Motor neuron (in vitro differentiated cells): ENCODE data around the gene AS3MT. TPM values are rescaled to one million over a fixed set of nuclear protein-coding genes. Genes with fewer than 3 reads are reported as not detected.
A peak's percentile ranks its signal among the peaks of the same experiment; 100 is the strongest.

Experiments
- ATAC-seq, 8 experiments: fragments of 200-7000 bp; cut with Tn5 transposase; replicated peaks in 6 of 8; 2 replicates each; pipeline ENCODE4 v1.8.0; 2021; ENCODE audit warnings: mild to moderate bottlenecking in 8 of 8, moderate library complexity in 8 of 8
- H3K27ac ChIP-seq, 2 donors: fragments of 250-450 bp; sonication (Bioruptor Pico); 2 replicates each; pipeline ENCODE4 v1.9.0; 2021; ENCODE audit warnings: antibody characterized with exemption in 2 of 2, mild to moderate bottlenecking in 2 of 2, moderate library complexity in 1 of 2
- H3K4me1 ChIP-seq, 2 donors: fragments of 250-450 bp; sonication (Bioruptor Pico); replicated peaks in 1 of 2; 2 replicates each; pipeline ENCODE4 v1.6.1; 2021; ENCODE audit warnings: antibody characterized with exemption in 2 of 2, mild to moderate bottlenecking in 2 of 2, moderate library complexity in 1 of 2
- H3K4me3 ChIP-seq, 5 donors: fragments of 250-450 bp; sonication (Bioruptor Pico); 2 replicates each; pipeline ENCODE4 v1.9.0; 2021; ENCODE audit warnings: antibody characterized with exemption in 5 of 5, mild to moderate bottlenecking in 5 of 5, moderate library complexity in 4 of 5
- WGBS, 10 experiments: fragments of 450-650 bp; shearing (Covaris generic); methylation state at CpG; one replicate each; pipeline ENCODE4 v1.0.0; 2022; 5-methylcytosine and 5-hydroxymethylcytosine counted together
- in situ Hi-C, 9 experiments: fragments of 400-800 bp; cut with MboI; loops; one replicate each; pipeline ENCODE4 v1.15.0; 2021; ENCODE audit warnings: low sequenced_read_pairs in 9 of 9, low pct_unique_long_range_greater_than_20kb in 2 of 9; ENCODE audit not compliant: unreplicated experiment in 9 of 9
- total RNA-seq, 8 experiments: library from RNA; unstranded; fragments of 300-600 nt; gene quantifications; 2 replicates each; pipeline versions ENCODE4 v1.2.3 to v1.2.4, GENCODE V29; 2022

Gene AS3MT
- total RNA-seq, 8 experiments from 2014 or later = 0.41 to 8.8 (median 4.9) TPM

DNA sequence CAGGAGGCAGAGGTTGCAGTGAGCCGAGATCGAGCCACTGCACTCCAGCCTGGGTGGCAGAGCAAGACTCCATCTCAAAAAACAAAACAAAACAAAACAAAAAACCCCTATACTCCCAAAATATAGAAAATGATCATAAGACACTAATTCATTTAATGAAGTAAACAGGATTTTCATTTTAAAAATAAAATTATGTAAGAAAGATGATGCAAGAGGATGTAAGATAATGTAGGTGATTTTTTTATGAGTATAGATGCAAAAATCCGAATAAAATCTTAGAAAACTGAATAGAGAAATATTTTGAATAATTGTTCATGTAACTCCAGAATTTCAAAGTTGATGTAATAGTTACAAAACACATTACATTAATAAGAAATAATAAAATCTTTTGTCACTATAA, 3.6 kb upstream of the AS3MT start:
- H3K4me1 ChIP-seq = peaks cover 0 to 4% of the 10 kb centered on the region in 2 donors
- H3K27ac ChIP-seq = no peak overlapping the region
- ATAC-seq = no peak
- in situ Hi-C loops = no loop called here
- H3K4me3 ChIP-seq = no peak overlapping the region
- 72 to 100% (median 90%) methylated on average over 1 to 3 of the region's 3 CpGs for WGBS, 10 experiments

DNA sequence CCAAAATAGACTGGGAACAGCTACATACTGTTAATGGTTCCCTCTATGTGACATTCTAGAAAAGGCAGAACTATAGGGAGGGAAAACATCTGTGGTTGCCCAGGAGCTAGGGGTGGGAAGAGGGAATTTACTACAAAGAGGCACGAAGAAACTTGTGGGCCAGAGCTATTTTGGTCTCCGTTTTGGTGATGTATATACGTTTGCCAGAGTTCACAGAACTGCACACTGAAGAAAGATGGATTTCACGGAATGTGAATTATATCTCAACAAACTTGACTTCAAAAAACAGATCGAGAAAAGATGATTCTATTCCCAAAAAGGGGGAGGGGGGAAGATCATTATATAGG, 386 bp upstream of the AS3MT start:
- Histone ChIP-seq H3K4me3 (peak overlapping the region; percentile 31 to 38 (median 33)), H3K27ac (no peak overlapping the region), H3K4me1 (peaks cover 0 to 4% of the 10 kb centered on the region in 2 donors)
- ATAC-seq = peak in 3 of 8 experiments; percentile 5 to 26 (median 12)
- 11 to 83% (median 27%) methylated on average over 1 to 5 of the region's 5 CpGs; no CpG with 5 or more reads in 2 of the 10 experiments for WGBS, 10 experiments
- in situ Hi-C loops = no loop called here

- ATAC-seq = no peak
- 73 to 100% (median 85%) methylated on average over 2 to 10 of the region's 10 CpGs; no CpG with 5 or more reads in 2 of the 10 experiments for WGBS, 10 experiments
- Histone ChIP-seq H3K4me3 (no peak overlapping the region), H3K27ac (no peak overlapping the region), H3K4me1 (peaks cover 0 to 4% of the 10 kb centered on the region in 2 donors)
- in situ Hi-C loops = no loop called here
Measured at GRCh38 chr10:102870221-102870620, 951 bp downstream of the AS3MT start.

- H3K4me3 ChIP-seq = no peak overlapping the region
- ATAC-seq = no peak
- H3K27ac ChIP-seq = no peak overlapping the region
- in situ Hi-C loops = no loop called here
- WGBS, 10 experiments = 70 to 100% (median 85%) methylated on average over 1 to 4 of the region's 4 CpGs; no CpG with 5 or more reads in 2 of the 10 experiments
- H3K4me1 ChIP-seq = peaks cover 0 to 10% of the 10 kb centered on the region in 2 donors
Measured at GRCh38 chr10:102872163-102872562, 2.9 kb downstream of the AS3MT start.

GRCh38 chr10:102876747-102877153, 7.5 kb downstream of the AS3MT start:
- WGBS, 10 experiments = 7 to 90% (median 70%) methylated on average over 1 to 2 of the region's 2 CpGs; no CpG with 5 or more reads in 3 of the 10 experiments
- no peak overlapping the region for H3K4me3 ChIP-seq
- no peak for ATAC-seq
- H3K4me1 ChIP-seq = peaks cover 0 to 6% of the 10 kb centered on the region in 2 donors
- H3K27ac ChIP-seq = no peak overlapping the region
- in situ Hi-C loops = loop anchor here in 1 of 9 experiments (25.0 kb wide), 1 partner anchor 139 kb away; the partner anchor contains the start of gene WBP1L

- in situ Hi-C loops = loop anchor here in 1 of 9 experiments (25.0 kb wide), 1 partner anchor 141 kb away; the partner anchor contains the start of gene WBP1L
- 50 to 89% (median 73%) methylated on average over 1 to 4 of the region's 4 CpGs; no CpG with 5 or more reads in 1 of the 10 experiments for WGBS, 10 experiments
Measured at GRCh38 chr10:102878629-102879028, 9.4 kb downstream of the AS3MT start.

DNA sequence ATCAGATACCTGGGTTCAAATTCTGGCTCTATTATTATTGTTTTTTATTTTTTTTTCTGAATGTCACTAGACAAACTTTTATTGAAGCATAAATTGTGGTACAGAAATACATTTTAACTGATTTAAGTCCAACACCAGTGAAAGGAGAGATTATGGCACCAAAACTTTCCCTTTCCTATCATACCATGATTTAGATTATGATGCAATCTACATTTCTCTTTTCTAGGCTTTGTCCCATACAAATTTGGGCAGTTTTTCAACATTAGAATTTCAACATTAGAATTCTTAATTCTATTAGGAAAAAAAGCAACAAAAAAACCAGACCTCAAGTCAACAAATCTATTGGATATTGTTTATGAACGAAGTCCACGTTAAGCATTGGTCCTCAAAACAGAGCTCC, 11.0 kb downstream of the AS3MT start:
- no peak for ATAC-seq
- Histone ChIP-seq H3K27ac (no peak overlapping the region), H3K4me1 (peaks cover 0 to 6% of the 10 kb centered on the region in 2 donors), H3K4me3 (no peak overlapping the region)
- 84 to 100% (median 100%) methylated on average over 1 to 2 of the region's 2 CpGs; no CpG with 5 or more reads in 1 of the 10 experiments for WGBS, 10 experiments
- in situ Hi-C loops = loop anchor here in 1 of 9 experiments (25.0 kb wide), 1 partner anchor 143 kb away; the partner anchor contains the start of gene WBP1L

More at GRCh38 chr10:102878629-102879028, 9.4 kb downstream of the AS3MT start:
- peaks cover 0 to 6% of the 10 kb centered on the region in 2 donors for H3K4me1 ChIP-seq
- ATAC-seq = no peak
- no peak overlapping the region for H3K27ac ChIP-seq
- H3K4me3 ChIP-seq = no peak overlapping the region

GRCh38 chr10:102888048-102888447, 18.8 kb downstream of the AS3MT start:
- Histone ChIP-seq H3K27ac (no peak overlapping the region), H3K4me1 (no peaks in the 10 kb centered on the region), H3K4me3 (no peak overlapping the region)
- ATAC-seq = no peak
- in situ Hi-C loops = loop anchor here in 1 of 9 experiments (25.0 kb wide), 1 partner anchor 151 kb away; the partner anchor contains the start of gene WBP1L
- WGBS, 10 experiments = 33 to 100% (median 73%) methylated on average over 1 of the region's 1 CpG; no CpG with 5 or more reads in 4 of the 10 experiments

GRCh38 chr10:102894466-102895213, 25.4 kb downstream of the AS3MT start:
- Histone ChIP-seq H3K4me1 (no peaks in the 10 kb centered on the region), H3K27ac (no peak overlapping the region), H3K4me3 (no peak overlapping the region)
- ATAC-seq = peak in 2 of 8 experiments; percentile 18 to 73
- in situ Hi-C loops = loop anchor here in 1 of 9 experiments (25.0 kb wide), 1 partner anchor 157 kb away; the partner anchor contains the start of gene WBP1L
- 29 to 92% (median 63%) methylated on average over 1 to 4 of the region's 4 CpGs; no CpG with 5 or more reads in 1 of the 10 experiments for WGBS, 10 experiments

DNA sequence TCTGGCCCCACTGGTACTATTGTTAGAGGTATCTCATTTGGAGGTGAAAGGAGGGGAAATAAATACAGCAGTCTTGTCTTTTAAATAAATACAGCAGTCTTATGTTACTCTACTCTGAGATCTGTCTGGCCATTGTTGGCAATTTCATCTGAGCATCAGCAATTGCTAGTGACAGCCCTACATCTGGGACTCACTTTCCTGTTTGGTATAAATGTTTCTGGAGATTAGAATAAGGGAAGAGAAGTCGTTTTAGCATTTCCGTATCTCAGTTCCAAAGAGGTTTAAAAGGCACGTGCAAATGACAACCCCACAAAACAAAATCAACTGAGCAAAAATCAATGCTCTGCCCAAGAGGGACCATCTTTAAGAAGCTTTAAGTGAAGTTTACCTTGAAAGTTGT, 30.7 kb downstream of the AS3MT start:
- in situ Hi-C loops = loop anchor here in 6 of 9 experiments (5.0 to 25.0 kb wide), 6 partner anchors 63 to 437 kb away; partner anchors contain the start of genes WBP1L (in 3 of the 6), CYP17A1 (in 2 of the 6) and RPEL1 (in 1 of the 6)
- no peak overlapping the region for H3K27ac ChIP-seq
- 67 to 92% (median 81%) methylated on average over 2 to 3 of the region's 3 CpGs; no CpG with 5 or more reads in 2 of the 10 experiments for WGBS, 10 experiments
- H3K4me3 ChIP-seq = no peak overlapping the region
- no peak for ATAC-seq
- no peaks in the 10 kb centered on the region for H3K4me1 ChIP-seq

- Histone ChIP-seq H3K4me3 (no peak overlapping the region), H3K4me1 (no peaks in the 10 kb centered on the region), H3K27ac (no peak overlapping the region)
- in situ Hi-C loops = loop anchor here in 6 of 9 experiments (5.0 to 25.0 kb wide), 6 partner anchors 67 to 433 kb away; partner anchors contain the start of genes WBP1L (in 3 of the 6), CYP17A1 (in 2 of the 6) and RPEL1 (in 1 of the 6)
- ATAC-seq = no peak
Measured at GRCh38 chr10:102904346-102904745, 35.1 kb downstream of the AS3MT start.

DNA sequence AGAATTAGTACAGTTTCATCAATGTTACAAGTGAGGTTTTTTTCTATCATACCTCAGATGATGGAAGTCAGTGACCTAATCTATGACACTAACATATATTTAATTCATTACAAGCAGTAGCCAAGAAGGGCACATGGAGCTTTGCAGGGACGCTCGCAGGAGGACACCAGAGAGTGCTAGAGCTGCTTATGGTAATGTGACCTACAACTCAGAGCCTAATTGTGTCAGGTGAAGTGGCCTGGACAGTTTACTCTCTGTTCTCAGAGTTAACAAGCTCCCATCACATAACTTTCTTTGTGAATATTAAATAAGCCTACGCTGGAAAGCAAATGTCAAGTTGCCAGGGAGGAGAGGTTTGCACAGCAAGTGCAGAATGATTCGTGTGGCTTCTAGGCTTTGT, 37.2 kb downstream of the AS3MT start:
- no peaks in the 10 kb centered on the region for H3K4me1 ChIP-seq
- in situ Hi-C loops = loop anchor here in 6 of 9 experiments (10.0 to 25.0 kb wide), 5 partner anchors 72 to 431 kb away; partner anchors contain the start of genes WBP1L (in 3 of the 6), CYP17A1 (in 1 of the 6) and RPEL1 (in 1 of the 6)
- no peak overlapping the region for H3K27ac ChIP-seq
- H3K4me3 ChIP-seq = no peak overlapping the region
- peak in 1 of 8 experiments; percentile 12 for ATAC-seq
- WGBS, 10 experiments = 43 to 92% (median 76%) methylated on average over 2 to 4 of the region's 4 CpGs; no CpG with 5 or more reads in 2 of the 10 experiments

DNA sequence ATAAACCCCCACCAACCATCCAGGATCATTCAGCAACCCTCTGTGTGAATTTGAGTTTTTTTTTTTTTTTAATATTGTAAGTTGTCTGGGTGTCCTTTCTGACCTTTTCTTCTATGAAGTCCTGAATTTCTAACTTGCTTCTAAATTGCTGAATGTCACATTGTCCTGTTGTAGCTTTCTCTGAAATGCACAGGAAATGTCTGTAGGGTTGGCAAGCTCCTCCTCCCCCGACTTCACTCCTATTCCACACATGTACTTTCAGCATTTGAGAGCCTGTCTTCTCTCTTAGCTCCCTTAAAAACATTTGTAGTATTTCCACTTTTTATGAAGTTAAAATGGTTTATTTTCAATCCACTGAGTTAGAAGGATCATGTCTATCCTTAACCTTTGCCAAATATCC, 45.5 kb downstream of the AS3MT start:
- H3K27ac ChIP-seq = no peak overlapping the region
- no peak overlapping the region for H3K4me3 ChIP-seq
- in situ Hi-C loops = loop anchor here in 5 of 9 experiments (10.0 to 25.0 kb wide), 5 partner anchors 150 to 423 kb away; partner anchors contain the start of genes WBP1L (in 3 of the 5) and RPEL1 (in 2 of the 5)
- WGBS, 10 experiments = 0 to 100% (median 78%) methylated on average over 1 of the region's 1 CpG; no CpG with 5 or more reads in 2 of the 10 experiments
- no peaks in the 10 kb centered on the region for H3K4me1 ChIP-seq
- no peak for ATAC-seq
